T-helper 22 cell (primary cell): ENCODE data around the gene TUFT1.
"Not testable (repeated sequence)": the region's sequence is repeated elsewhere in the genome, so short reads cannot be mapped to it uniquely, and the experiment has no call there.

Experiments
- DNase-seq: peaks from one replicate; pipeline ENCODE4 v3.0.0-alpha.2; 2020; ENCODE audit warnings: low read depth

TUFT1 gene

GRCh38 chr1:151618470-151618869 is 78.4 kb downstream of the TUFT1 start:
- DNase-seq: no peak

- DNase-seq: not testable (repeated sequence)
Measured at GRCh38 chr1:151618996-151619395, 78.9 kb downstream of the TUFT1 start.

GRCh38 chr1:151619489-151620093 is 79.5 kb downstream of the TUFT1 start:
- DNase-seq: no peak

GRCh38 chr1:151620286-151620685 is 80.2 kb downstream of the TUFT1 start:
- DNase-seq: no peak

GRCh38 chr1:151621351-151621750 is 81.2 kb downstream of the TUFT1 start:
- no peak for DNase-seq

- DNase-seq: no peak
Measured at GRCh38 chr1:151624783-151625182, 84.7 kb downstream of the TUFT1 start.

GRCh38 chr1:151626740-151627334 is 86.7 kb downstream of the TUFT1 start:
- DNase-seq: no peak

- no peak for DNase-seq
Measured at GRCh38 chr1:151629278-151629677, 89.2 kb downstream of the TUFT1 start.
